ENCODE results near the gene ARHGAP29.
"Not testable (repeated sequence)": the region's sequence is repeated elsewhere in the genome, so short reads cannot be mapped to it uniquely, and the experiment has no call there.

DNA sequence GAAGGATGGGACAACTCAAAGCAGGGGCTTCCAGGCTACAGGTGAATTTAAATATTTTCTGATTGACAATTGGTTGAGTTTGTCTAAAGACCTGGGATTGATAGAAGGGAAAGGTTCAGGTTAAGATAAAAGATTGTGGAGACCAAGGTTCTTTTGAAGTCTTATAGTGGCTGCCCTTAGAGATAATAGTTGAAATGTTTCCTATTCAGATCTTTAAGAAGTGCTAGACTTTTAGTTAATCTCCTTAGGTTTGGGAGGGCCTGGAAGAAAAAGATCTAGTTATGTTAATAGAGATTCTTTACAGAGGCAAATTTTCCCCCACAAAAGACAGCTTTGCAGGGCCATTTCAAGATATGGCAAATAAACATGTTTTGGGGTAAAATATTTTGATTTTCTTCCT is 88.2 kb downstream of the ARHGAP29 start:
- not testable (repeated sequence) for TF ChIP-seq POLR2AphosphoS5, POLR2A (IDR thresholded peaks at IDR 0.05; ENCODE audit: low read depth, low read length)
